OCI-LY1 (cell line): ENCODE results near the gene KRT8.
"Not testable (repeated sequence)": the region's sequence is repeated elsewhere in the genome, so short reads cannot be mapped to it uniquely, and the experiment has no call there.

Experiments used
- H2AFZ ChIP-seq: fragments of 200-600 bp; sonication (generic), shearing (Covaris generic); 2 replicates; pipeline ENCODE4 v1.6.0; 2014; ENCODE audit warnings: antibody characterized with exemption, mild to moderate bottlenecking, low read length
- H3F3A ChIP-seq: fragments of 200-600 bp; sonication (generic), shearing (Covaris generic); 2 replicates; pipeline ENCODE4 v1.6.0; 2014; ENCODE audit warnings: mild to moderate bottlenecking, antibody characterized with exemption, low read length, moderate library complexity; ENCODE audit not compliant: insufficient read depth
- H3K27ac ChIP-seq: fragments of 200-600 bp; sonication (generic); 2 replicates; pipeline ENCODE4 v1.5.1; 2014; ENCODE audit warnings: low read length, mixed run types, mild to moderate bottlenecking, low read depth; ENCODE audit not compliant: poor library complexity, severe bottlenecking
- H3K27me3 ChIP-seq: fragments of 200-600 bp; sonication (generic); 2 replicates; pipeline ENCODE4 v1.6.0; 2014; ENCODE audit warnings: antibody characterized with exemption, mild to moderate bottlenecking, low read length, moderate library complexity; ENCODE audit not compliant: insufficient read depth
- H3K36me3 ChIP-seq: fragments of 200-600 bp; sonication (generic); 2 replicates; pipeline ENCODE4 v1.6.1; 2014; ENCODE audit warnings: mild to moderate bottlenecking, antibody characterized with exemption, low read length, moderate library complexity, mixed read lengths; ENCODE audit not compliant: insufficient read depth
- H3K4me1 ChIP-seq: fragments of 200-600 bp; sonication (generic); 2 replicates; pipeline ENCODE4 v1.5.1; 2014; ENCODE audit warnings: mild to moderate bottlenecking, low read length, moderate library complexity; ENCODE audit not compliant: insufficient read depth, severe bottlenecking
- H3K4me2 ChIP-seq: fragments of 200-600 bp; sonication (generic), shearing (Covaris generic); 2 replicates; pipeline ENCODE4 v1.6.1; 2014; ENCODE audit warnings: low read length
- H3K4me3 ChIP-seq: fragments of 200-600 bp; sonication (generic); 2 replicates; pipeline ENCODE4 v1.5.1; 2014; ENCODE audit warnings: low read length, low read depth, mild to moderate bottlenecking, mixed read lengths; ENCODE audit not compliant: poor library complexity, severe bottlenecking
- H3K79me2 ChIP-seq: fragments of 200-600 bp; shearing (Covaris generic); 2 replicates; pipeline ENCODE4 v1.6.1; 2016; ENCODE audit warnings: mixed run types, low read length, mixed read lengths; ENCODE audit not compliant: insufficient read depth
- H3K9ac ChIP-seq: fragments of 200-600 bp; sonication (generic), shearing (Covaris generic); 2 replicates; pipeline ENCODE4 v1.6.1; 2014; ENCODE audit warnings: mild to moderate bottlenecking, low read length, mixed read lengths
- H3K9me2 ChIP-seq: fragments of 200-600 bp; sonication (generic), shearing (Covaris generic); 2 replicates; pipeline ENCODE4 v1.6.1; 2014; ENCODE audit warnings: low read depth, mild to moderate bottlenecking, low read length, mixed read lengths
- H3K9me3 ChIP-seq: fragments of 200-600 bp; shearing (Covaris generic); 2 replicates; pipeline ENCODE4 v1.6.1; 2014; ENCODE audit warnings: low read length, mixed read lengths
- H4K20me1 ChIP-seq: fragments of 200-600 bp; sonication (generic), shearing (Covaris generic); 2 replicates; pipeline ENCODE4 v1.6.0; 2016; ENCODE audit warnings: mild to moderate bottlenecking, low read length; ENCODE audit not compliant: insufficient read depth
- EZH2 ChIP-seq: fragments of 200-600 bp; sonication (generic), shearing (Covaris generic); IDR thresholded peaks from 2 replicates; pipeline ENCODE4 v1.8.0; 2017; ENCODE audit warnings: borderline replicate concordance, mixed run types, mild to moderate bottlenecking, antibody characterized with exemption, low read length, moderate library complexity, mixed read lengths
- TF ChIP-seq, protein P1 (sequence below): fragments of 200-600 bp; sonication (generic), shearing (Covaris generic); IDR thresholded peaks from 2 replicates; pipeline ENCODE4 v1.5.1; 2017; ENCODE audit warnings: mild to moderate bottlenecking, antibody characterized with exemption, low read length, moderate library complexity, mixed read lengths

The KRT8 gene

DNA sequence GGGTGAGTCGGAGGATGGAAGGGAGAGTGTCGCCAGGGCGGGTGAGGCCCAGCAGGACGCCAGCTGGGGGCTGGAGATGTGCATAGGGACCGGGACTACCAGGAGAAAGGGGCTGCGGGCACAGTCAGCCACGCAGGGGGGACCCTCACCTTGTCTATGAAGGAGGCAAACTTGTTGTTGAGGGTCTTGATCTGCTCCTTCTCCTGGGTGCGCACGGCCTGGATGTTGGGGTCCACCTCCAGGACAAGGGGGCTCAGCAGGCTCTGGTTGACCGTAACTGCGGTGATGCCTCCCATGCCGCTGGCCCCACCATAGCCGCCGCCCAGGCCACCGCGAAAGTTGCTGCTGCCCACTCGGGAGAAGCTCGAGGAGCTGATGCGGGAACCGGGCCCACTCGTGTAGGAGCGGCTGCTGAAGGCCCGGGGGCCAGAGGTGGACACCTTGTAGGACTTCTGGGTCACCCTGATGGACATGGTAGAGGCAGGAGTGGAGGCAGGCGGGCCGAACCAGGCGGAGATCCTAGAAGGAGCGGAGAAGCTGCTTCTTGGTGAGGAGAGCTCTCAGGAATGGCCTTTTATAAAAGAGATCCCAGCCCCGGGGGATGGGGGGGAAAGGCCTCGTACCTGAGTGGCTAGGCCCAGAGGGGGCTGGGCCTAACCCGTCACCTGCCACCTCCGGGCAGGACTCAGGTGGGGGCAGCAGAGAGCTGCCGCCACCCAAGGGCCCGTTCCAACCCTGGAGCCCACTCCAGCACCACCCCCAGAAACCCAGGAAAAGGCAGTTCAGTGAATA, at the start of gene KRT8:
KRT8 (minus strand) TSS at position 568 of the 792 bp plus-strand sequence; CDS start at position 473, 95 bp downstream.
- not testable (repeated sequence) for H4K20me1 ChIP-seq, H3K4me1 ChIP-seq, H3K9me3 ChIP-seq, H2AFZ ChIP-seq, H3K9ac ChIP-seq, H3K27ac ChIP-seq, H3F3A ChIP-seq, H3K4me3 ChIP-seq, H3K4me2 ChIP-seq, H3K27me3 ChIP-seq, H3K9me2 ChIP-seq, H3K79me2 ChIP-seq, H3K36me3 ChIP-seq

DNA sequence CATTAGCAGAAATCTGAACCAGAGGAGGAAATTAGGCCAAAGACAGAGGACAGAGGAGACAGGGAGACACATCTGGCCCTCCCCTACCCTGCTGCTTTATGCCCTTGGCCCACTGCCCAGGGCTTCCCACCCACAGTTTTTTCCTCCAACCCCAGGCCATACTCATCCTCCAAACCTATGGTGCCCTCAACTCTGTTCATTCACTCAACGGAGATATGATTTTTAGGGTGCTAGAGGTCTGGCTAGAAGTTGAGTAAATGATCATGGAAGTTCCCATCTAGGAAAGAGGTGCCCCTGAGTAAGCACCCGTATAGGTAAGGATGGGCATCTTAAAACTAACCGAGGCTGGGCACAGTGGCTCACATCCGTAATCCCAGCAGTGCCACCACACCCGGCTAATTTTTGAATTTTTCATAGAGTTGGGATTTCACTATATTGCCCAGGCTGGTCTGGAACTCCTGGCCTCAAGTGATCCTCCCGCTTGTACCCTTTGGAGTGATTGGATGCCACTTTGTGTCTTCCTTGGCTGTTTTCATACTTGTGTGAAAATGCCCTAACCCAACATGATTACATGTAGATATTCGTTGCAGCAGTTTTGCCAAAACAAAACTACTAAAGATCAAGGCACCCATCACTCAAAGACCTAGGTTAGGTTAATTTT, 48.4 kb upstream of the KRT8 start:
- peaks cover 4% of the 10 kb centered on the region for H3K4me1 ChIP-seq
- no peaks in the 10 kb centered on the region for H3K36me3 ChIP-seq
- H3K4me3 ChIP-seq = no peak overlapping the region
- no peaks in the 10 kb centered on the region for H3K27me3 ChIP-seq
- H4K20me1 ChIP-seq = no peaks in the 10 kb centered on the region
- TF ChIP-seq, protein P1, sequence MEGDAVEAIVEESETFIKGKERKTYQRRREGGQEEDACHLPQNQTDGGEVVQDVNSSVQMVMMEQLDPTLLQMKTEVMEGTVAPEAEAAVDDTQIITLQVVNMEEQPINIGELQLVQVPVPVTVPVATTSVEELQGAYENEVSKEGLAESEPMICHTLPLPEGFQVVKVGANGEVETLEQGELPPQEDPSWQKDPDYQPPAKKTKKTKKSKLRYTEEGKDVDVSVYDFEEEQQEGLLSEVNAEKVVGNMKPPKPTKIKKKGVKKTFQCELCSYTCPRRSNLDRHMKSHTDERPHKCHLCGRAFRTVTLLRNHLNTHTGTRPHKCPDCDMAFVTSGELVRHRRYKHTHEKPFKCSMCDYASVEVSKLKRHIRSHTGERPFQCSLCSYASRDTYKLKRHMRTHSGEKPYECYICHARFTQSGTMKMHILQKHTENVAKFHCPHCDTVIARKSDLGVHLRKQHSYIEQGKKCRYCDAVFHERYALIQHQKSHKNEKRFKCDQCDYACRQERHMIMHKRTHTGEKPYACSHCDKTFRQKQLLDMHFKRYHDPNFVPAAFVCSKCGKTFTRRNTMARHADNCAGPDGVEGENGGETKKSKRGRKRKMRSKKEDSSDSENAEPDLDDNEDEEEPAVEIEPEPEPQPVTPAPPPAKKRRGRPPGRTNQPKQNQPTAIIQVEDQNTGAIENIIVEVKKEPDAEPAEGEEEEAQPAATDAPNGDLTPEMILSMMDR = no peak
- no peak for TF ChIP-seq EZH2
- no peaks in the 10 kb centered on the region for H3K9me3 ChIP-seq
- no peaks in the 10 kb centered on the region for H3K9me2 ChIP-seq
- H3K4me2 ChIP-seq = no peak overlapping the region
- no peak overlapping the region for H3K9ac ChIP-seq
- H3K27ac ChIP-seq = no peak overlapping the region
- no peaks in the 10 kb centered on the region for H3K79me2 ChIP-seq
- no peaks in the 10 kb centered on the region for H3F3A ChIP-seq
- no peak overlapping the region for H2AFZ ChIP-seq

DNA sequence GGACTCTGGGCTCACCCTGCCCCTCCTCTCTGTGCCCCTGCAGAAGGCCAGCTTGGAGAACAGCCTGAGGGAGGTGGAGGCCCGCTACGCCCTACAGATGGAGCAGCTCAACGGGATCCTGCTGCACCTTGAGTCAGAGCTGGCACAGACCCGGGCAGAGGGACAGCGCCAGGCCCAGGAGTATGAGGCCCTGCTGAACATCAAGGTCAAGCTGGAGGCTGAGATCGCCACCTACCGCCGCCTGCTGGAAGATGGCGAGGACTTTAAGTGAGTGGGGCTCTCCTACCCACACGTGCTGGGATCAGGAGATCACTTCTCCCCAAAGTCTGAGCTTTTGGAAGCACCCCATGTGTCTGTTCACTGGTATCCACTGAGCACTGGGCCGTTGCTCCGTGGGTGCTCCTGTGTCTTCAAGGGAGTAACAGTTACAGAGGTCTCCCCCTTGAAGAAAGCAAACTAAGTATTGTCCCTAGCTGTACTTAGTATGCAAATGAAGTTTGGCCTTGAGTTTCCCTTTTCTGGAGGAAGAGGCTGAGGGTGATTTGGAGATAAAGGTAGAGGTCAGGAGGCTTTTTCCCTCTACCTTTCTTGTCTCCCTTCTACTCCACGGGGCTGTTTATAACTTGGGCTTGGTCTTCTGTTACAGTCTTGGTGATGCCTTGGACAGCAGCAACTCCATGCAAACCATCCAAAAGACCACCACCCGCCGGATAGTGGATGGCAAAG, 47.4 kb upstream of the KRT8 start:
- Histone ChIP-seq H3K27ac (no peak overlapping the region), H4K20me1 (no peaks in the 10 kb centered on the region), H3K36me3 (no peaks in the 10 kb centered on the region), H3K79me2 (no peaks in the 10 kb centered on the region), H3K9me2 (no peaks in the 10 kb centered on the region), H3K9ac (no peak overlapping the region), H3K4me3 (no peak overlapping the region), H3K27me3 (no peaks in the 10 kb centered on the region), H3K4me1 (peaks cover 4% of the 10 kb centered on the region), H2AFZ (no peak overlapping the region), H3F3A (no peaks in the 10 kb centered on the region), H3K9me3 (no peaks in the 10 kb centered on the region), H3K4me2 (no peak overlapping the region)
- TF ChIP-seq, protein P1 = peak; percentile 41
- no peak for TF ChIP-seq EZH2
